OCI-LY7 (cell line): Measurements from ENCODE around the gene SHC2.
"Not testable (repeated sequence)": the region's sequence is repeated elsewhere in the genome, so short reads cannot be mapped to it uniquely, and the experiment has no call there.

Source experiments
- CTCF ChIP-seq: fragments of 200-600 bp; sonication (generic); conservative IDR thresholded peaks from 2 replicates; pipeline ENCODE4 v1.5.1; 2014; ENCODE audit warnings: mild to moderate bottlenecking, antibody characterized with exemption, low read length, moderate library complexity, mixed read lengths
- EZH2phosphoT487 ChIP-seq: fragments of 200-600 bp; sonication (generic); IDR thresholded peaks from 2 replicates; pipeline ENCODE4 v1.6.1; 2018; ENCODE audit warnings: low read depth, borderline replicate concordance, mild to moderate bottlenecking, mixed run types, antibody characterized with exemption, low read length, moderate library complexity, mixed read lengths

GRCh38 chr19:481100-481499 is 20.3 kb upstream of the SHC2 start:
- TF ChIP-seq CTCF, EZH2phosphoT487: not testable (repeated sequence)
